ENCODE data around the gene PTRHD1. TPM values are rescaled to one million over a fixed set of nuclear protein-coding genes. Genes with fewer than 3 reads are reported as not detected.

Gene PTRHD1
- total and polyA plus RNA-seq, 10 of the 15 experiments (the other 5 are each of a cell fraction or from before 2014, with no cell fraction given), result 15.9 to 64.2 (median 45.0) TPM

- Histone ChIP-seq H3K27ac (ENCODE audit: control insufficient read depth, insufficient read depth) (no peak overlapping the region), H3K4me1 (ENCODE audit: control insufficient read depth, insufficient read depth, low read length) (no peaks in the 10 kb centered on the region; the same call in 1 of the 2 replicates), H3K79me2 (ENCODE audit: control insufficient read depth, insufficient read depth, low read length) (no peaks in the 10 kb centered on the region), H4K20me1 (ENCODE audit: control insufficient read depth, insufficient read depth) (no peaks in the 10 kb centered on the region; the same call in 1 of the 2 replicates), H3K27me3 (replicated peaks in 1 of 2; ENCODE audit: control insufficient read depth in 2 of 2, insufficient read depth in 2 of 2, low read length in 1 of 2) (no peaks in the 10 kb centered on the region), H3K4me3 (no peak overlapping the region), H3K9ac (ENCODE audit: control insufficient read depth, insufficient read depth, low read length) (no peak overlapping the region), H3K9me3 (replicated peaks; ENCODE audit: control insufficient read depth, insufficient read depth, low read length) (no peaks in the 10 kb centered on the region), H3K36me3 (ENCODE audit: control insufficient read depth in 2 of 2, insufficient read depth in 2 of 2, low read length in 1 of 2) (peaks cover 19 to 28% of the 10 kb centered on the region in 2 experiments; a peak in 3 of 4 replicates), H3K4me2 (ENCODE audit: control insufficient read depth, insufficient read depth) (no peak overlapping the region), H2AFZ (ENCODE audit: control insufficient read depth, low read depth, low read length) (no peak overlapping the region)
- in situ Hi-C loops (cut with MboI) (loop anchor here (5.0 kb wide), 1 partner anchor 418 kb away; no protein-coding TSS in a partner anchor), intact Hi-C loops (cut with micrococcal nuclease; ENCODE audit: unreplicated experiment) (loop anchor here (10.0 kb wide), 1 partner anchor 310 kb away; no protein-coding TSS in a partner anchor)
- RAD21 ChIA-PET (ENCODE audit: unreplicated experiment), result interaction anchor here (0.9 to 5.9 kb wide), 3 partner anchors 213 to 415 kb away, joined by 3 to 66 read pairs (median 63); no protein-coding TSS in a partner anchor
- WGBS (ENCODE audit: insufficient coverage, insufficient replicate concordance, low lambda C conversion rate, missing lambda C conversion rate), result 79% methylated on average over 16 of the region's 16 CpGs
- FAIRE-seq, result no peak
- no peak for DNase-seq (ENCODE audit: low read depth, low spot score)
- POLR2A ChIA-PET, result interaction anchor here (0.6 kb wide), 1 partner anchor 211 kb away, joined by 9 read pairs; no protein-coding TSS in a partner anchor
- SMC1A ChIA-PET (ENCODE audit: uncharacterized antibody, unreplicated experiment), result interaction anchor here (0.9 to 5.4 kb wide), 5 partner anchors 75 to 416 kb away, joined by 3 to 55 read pairs (median 3); no protein-coding TSS in a partner anchor
- CTCF ChIA-PET, result interaction anchor here (0.8 to 7.7 kb wide), 7 partner anchors 16 to 416 kb away, joined by 3 to 124 read pairs (median 3); no protein-coding TSS in a partner anchor
- ATAC-seq, result peak; percentile 21; the same call in 1 of the 3 replicates
- BruUV-seq (replicated peaks), result no TSS peak
- TF ChIP-seq SRF (IDR thresholded peaks at IDR 0.05; ENCODE audit: low read depth in 2 of 2, low read length in 2 of 2), result no peak
- no peak for TF ChIP-seq FOS (IDR thresholded peaks at IDR 0.05; ENCODE audit: borderline replicate concordance, extremely low read depth, insufficient read length)
- no peak for TF ChIP-seq CBX5 (IDR thresholded peaks at IDR 0.05; ENCODE audit: low read depth)
- no peak for TF ChIP-seq CHD4 (IDR thresholded peaks at IDR 0.05)
- no peak for TF ChIP-seq KAT2A (conservative IDR thresholded peaks at IDR 0.05; ENCODE audit: control insufficient read depth, low read depth, low read length)
- peak; percentile 67 for TF ChIP-seq YY1 (IDR thresholded peaks at IDR 0.05; ENCODE audit: low read depth, low read length)
- TF ChIP-seq, protein P1, sequence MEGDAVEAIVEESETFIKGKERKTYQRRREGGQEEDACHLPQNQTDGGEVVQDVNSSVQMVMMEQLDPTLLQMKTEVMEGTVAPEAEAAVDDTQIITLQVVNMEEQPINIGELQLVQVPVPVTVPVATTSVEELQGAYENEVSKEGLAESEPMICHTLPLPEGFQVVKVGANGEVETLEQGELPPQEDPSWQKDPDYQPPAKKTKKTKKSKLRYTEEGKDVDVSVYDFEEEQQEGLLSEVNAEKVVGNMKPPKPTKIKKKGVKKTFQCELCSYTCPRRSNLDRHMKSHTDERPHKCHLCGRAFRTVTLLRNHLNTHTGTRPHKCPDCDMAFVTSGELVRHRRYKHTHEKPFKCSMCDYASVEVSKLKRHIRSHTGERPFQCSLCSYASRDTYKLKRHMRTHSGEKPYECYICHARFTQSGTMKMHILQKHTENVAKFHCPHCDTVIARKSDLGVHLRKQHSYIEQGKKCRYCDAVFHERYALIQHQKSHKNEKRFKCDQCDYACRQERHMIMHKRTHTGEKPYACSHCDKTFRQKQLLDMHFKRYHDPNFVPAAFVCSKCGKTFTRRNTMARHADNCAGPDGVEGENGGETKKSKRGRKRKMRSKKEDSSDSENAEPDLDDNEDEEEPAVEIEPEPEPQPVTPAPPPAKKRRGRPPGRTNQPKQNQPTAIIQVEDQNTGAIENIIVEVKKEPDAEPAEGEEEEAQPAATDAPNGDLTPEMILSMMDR (IDR thresholded peaks at IDR 0.05 in 2 of 3, conservative IDR thresholded peaks at IDR 0.05 in 1 of 3; ENCODE audit: control insufficient read depth in 2 of 3, extremely low read depth in 1 of 3, insufficient read depth in 1 of 3, low read depth in 3 of 3, low read length in 3 of 3), result peak; percentile 16 to 63 (median 61); a peak in 5 of 6 replicates
- no peak for TF ChIP-seq ELK1 (IDR thresholded peaks at IDR 0.05; ENCODE audit: low read depth, low read length)
- no peak for TF ChIP-seq SMARCA5 (IDR thresholded peaks at IDR 0.05)
- no peak for TF ChIP-seq ZNF384 (IDR thresholded peaks at IDR 0.05; ENCODE audit: borderline replicate concordance, low read depth, low read length)
- no peak for TF ChIP-seq SIX5 (IDR thresholded peaks at IDR 0.05; ENCODE audit: low read depth, low read length, severe bottlenecking)
- no peak for TF ChIP-seq LARP7 (IDR thresholded peaks at IDR 0.05)
- TF ChIP-seq ZBTB33 (IDR thresholded peaks at IDR 0.05), result 0 out of 2 replicates have a peak, but pooled peaks have one; percentile 57
- no peak for TF ChIP-seq IRF4 (IDR thresholded peaks at IDR 0.05; ENCODE audit: low read depth, low read length)
- no peak for TF ChIP-seq HCFC1 (IDR thresholded peaks at IDR 0.05; ENCODE audit: low read length)
- TF ChIP-seq, protein P2, sequence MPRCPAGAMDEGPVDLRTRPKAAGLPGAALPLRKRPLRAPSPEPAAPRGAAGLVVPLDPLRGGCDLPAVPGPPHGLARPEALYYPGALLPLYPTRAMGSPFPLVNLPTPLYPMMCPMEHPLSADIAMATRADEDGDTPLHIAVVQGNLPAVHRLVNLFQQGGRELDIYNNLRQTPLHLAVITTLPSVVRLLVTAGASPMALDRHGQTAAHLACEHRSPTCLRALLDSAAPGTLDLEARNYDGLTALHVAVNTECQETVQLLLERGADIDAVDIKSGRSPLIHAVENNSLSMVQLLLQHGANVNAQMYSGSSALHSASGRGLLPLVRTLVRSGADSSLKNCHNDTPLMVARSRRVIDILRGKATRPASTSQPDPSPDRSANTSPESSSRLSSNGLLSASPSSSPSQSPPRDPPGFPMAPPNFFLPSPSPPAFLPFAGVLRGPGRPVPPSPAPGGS (IDR thresholded peaks at IDR 0.05; ENCODE audit: borderline replicate concordance, insufficient read depth, low read depth, low read length, poor library complexity, severe bottlenecking), result no peak
Measured at GRCh38 chr2:24824966-24825882, 32.0 kb upstream of the PTRHD1 start.
